ENCODE measurements around the gene MAPKAPK2. TPM values are rescaled to one million over a fixed set of nuclear protein-coding genes. Genes with fewer than 3 reads are reported as not detected.
A peak's percentile ranks its signal among the peaks of the same experiment; 100 is the strongest.

The MAPKAPK2 gene
- total and polyA plus RNA-seq, 2 donors (not counting 1 experiment from before 2014, with no cell fraction given), result 60.3 to 85.8 TPM

DNA sequence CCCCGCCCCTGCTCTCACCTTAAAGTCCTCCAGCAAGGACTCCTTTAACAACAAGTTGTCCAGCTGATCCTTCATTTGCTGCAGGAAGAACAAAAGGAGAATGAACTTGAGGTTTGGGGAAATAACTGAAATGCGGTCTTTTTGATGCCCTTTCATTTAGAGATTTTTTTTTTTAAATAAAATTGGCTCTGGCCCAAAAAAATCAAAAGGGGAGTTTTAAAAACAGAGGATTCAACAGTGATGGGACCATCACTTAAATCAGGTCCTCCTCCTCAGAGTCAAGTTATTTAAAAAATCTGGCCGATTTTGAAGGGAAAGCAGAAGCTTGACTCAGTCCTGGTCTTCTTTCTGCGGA is 86.6 kb downstream of the MAPKAPK2 start:
- H3K4me2 ChIP-seq (replicated peaks; ENCODE audit: low read depth, low read length, poor library complexity, severe bottlenecking), result peak overlapping the region; percentile 10
- CTCF ChIA-PET, result interaction anchor here (1.6 to 10.9 kb wide), 10 partner anchors 11 to 141 kb away, joined by 3 to 81 read pairs (median 10); no protein-coding TSS in a partner anchor
- peaks cover 82% of the 10 kb centered on the region for H3K4me1 Mint-ChIP-seq
- H3K9me3 Mint-ChIP-seq (ENCODE audit: insufficient read depth), result no peaks in the 10 kb centered on the region
- H3K27ac ChIP-seq (ENCODE audit: low read length in 2 of 2), result no peak overlapping the region
- H4K20me1 ChIP-seq (ENCODE audit: control insufficient read depth, insufficient read depth, low read length, poor library complexity, severe bottlenecking), result no peaks in the 10 kb centered on the region
- TF ChIP-seq EZH2 (IDR thresholded peaks at IDR 0.05; ENCODE audit: borderline replicate concordance, insufficient read depth, low read depth, low read length, poor library complexity, severe bottlenecking), result no peak
- TF ChIP-seq, protein P1, sequence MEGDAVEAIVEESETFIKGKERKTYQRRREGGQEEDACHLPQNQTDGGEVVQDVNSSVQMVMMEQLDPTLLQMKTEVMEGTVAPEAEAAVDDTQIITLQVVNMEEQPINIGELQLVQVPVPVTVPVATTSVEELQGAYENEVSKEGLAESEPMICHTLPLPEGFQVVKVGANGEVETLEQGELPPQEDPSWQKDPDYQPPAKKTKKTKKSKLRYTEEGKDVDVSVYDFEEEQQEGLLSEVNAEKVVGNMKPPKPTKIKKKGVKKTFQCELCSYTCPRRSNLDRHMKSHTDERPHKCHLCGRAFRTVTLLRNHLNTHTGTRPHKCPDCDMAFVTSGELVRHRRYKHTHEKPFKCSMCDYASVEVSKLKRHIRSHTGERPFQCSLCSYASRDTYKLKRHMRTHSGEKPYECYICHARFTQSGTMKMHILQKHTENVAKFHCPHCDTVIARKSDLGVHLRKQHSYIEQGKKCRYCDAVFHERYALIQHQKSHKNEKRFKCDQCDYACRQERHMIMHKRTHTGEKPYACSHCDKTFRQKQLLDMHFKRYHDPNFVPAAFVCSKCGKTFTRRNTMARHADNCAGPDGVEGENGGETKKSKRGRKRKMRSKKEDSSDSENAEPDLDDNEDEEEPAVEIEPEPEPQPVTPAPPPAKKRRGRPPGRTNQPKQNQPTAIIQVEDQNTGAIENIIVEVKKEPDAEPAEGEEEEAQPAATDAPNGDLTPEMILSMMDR (IDR thresholded peaks at IDR 0.05), result no peak
- no peak overlapping the region for H3K27ac Mint-ChIP-seq
- peak overlapping the region; percentile 80 for H3K4me3 Mint-ChIP-seq
- peaks cover 65 to 75% of the 10 kb centered on the region in 2 donors for H3K4me1 ChIP-seq (ENCODE audit: control insufficient read depth in 2 of 2, insufficient read depth in 2 of 2, low read length in 2 of 2)
- H3K9ac ChIP-seq (ENCODE audit: low read length), result no peak overlapping the region
- ATAC-seq (ENCODE audit: low read depth) (no peak), DNase-seq (no peak)
- H3K36me3 ChIP-seq (replicated peaks in 1 of 2; ENCODE audit: control extremely low read depth in 1 of 2, control insufficient read depth in 1 of 2, extremely low read depth in 1 of 2, insufficient read depth in 2 of 2, low read length in 1 of 2), result no peaks in the 10 kb centered on the region
- H2AFZ ChIP-seq (ENCODE audit: insufficient read depth, low read depth, low read length, poor library complexity, severe bottlenecking), result no peak overlapping the region
- no peaks in the 10 kb centered on the region for H3K9me3 ChIP-seq (ENCODE audit: control extremely low read depth in 1 of 3, control insufficient read depth in 2 of 3, insufficient read depth in 1 of 3, low read length in 2 of 3)
- H3K27me3 ChIP-seq (replicated peaks in 1 of 4; ENCODE audit: control extremely low read depth in 1 of 4, control insufficient read depth in 3 of 4, insufficient read depth in 4 of 4, low read length in 3 of 4), result peaks cover 0 to 2% (median 0%) of the 10 kb centered on the region in 4 experiments
- H3K27me3 Mint-ChIP-seq, result no peaks in the 10 kb centered on the region
- H3K79me2 ChIP-seq (ENCODE audit: control insufficient read depth, insufficient read depth, low read length), result no peaks in the 10 kb centered on the region
- intact Hi-C loops (cut with micrococcal nuclease), result loop anchor here (2.0 kb wide), 4 partner anchors 13 to 37 kb away; no protein-coding TSS in a partner anchor
- H3K4me3 ChIP-seq (ENCODE audit: control extremely low read depth in 1 of 5, extremely low read depth in 1 of 5, insufficient read depth in 1 of 5, low read depth in 2 of 5, low read length in 4 of 5), result no peak overlapping the region
- 45% methylated on average over 2 of the region's 4 CpGs for WGBS (ENCODE audit: insufficient coverage)
- POLR2A ChIA-PET, result interaction anchor here (0.5 to 2.5 kb wide), 6 partner anchors 10 to 92 kb away, joined by 3 to 10 read pairs (median 4); no protein-coding TSS in a partner anchor

DNA sequence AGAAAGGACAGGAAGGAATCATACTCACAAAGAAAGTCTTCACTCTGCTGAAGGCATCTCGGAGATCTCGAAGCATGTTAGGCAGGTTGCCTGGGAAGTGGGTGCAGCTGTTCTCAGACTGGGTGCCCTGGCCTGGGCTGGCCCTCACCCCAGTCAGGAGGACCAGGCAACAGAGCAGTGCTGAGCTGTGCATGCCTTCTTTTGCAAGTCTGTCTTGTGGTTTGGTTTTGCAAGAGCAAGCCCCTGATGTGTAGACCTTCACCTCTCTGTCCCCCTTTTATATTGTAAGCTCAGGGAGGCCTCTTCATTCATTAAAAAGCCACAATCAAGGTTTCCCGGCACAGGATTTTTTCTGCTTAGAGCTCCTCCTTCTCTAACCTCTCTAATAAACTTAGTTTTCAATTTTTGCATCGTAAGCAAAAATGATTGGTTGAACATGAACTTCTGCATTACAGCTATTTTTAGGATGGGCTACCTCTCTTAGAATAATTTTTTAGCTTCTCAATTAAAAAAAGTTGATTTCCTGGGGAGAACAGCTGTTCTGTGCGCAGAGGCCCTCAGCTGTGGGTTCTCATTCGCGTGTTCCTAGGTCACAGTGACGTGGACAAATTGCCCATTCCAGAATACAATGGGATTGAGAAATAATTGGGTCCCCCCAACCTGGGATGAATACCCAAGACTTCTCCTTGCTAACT is 87.7 kb downstream of the MAPKAPK2 start, which contains the start of gene IL10:
IL10 (minus strand) TSS at position 252 of the 695 bp plus-strand sequence; CDS start at position 193, 59 bp downstream.
- no peak within 1 kb of the TSS for H3K27ac ChIP-seq (ENCODE audit: low read length in 2 of 2)
- 39% methylated on average over 6 of the region's 8 CpGs for WGBS (ENCODE audit: insufficient coverage)
- ATAC-seq (ENCODE audit: low read depth) (peak; percentile 23), DNase-seq (no peak)
- no peak within 1 kb of the TSS for H3K9ac ChIP-seq (ENCODE audit: low read length)
- POLR2A ChIA-PET, result interaction anchor here (1.1 to 2.5 kb wide), 4 partner anchors 10 to 88 kb away, joined by 3 to 10 read pairs (median 6); partner anchors contain the start of gene MAPKAPK2
- peaks cover 0 to 2% (median 0%) of the 10 kb centered on the region in 4 experiments for H3K27me3 ChIP-seq (replicated peaks in 1 of 4; ENCODE audit: control extremely low read depth in 1 of 4, control insufficient read depth in 3 of 4, insufficient read depth in 4 of 4, low read length in 3 of 4)
- H3K4me3 Mint-ChIP-seq, result peak within 1 kb of the TSS; percentile 80
- H4K20me1 ChIP-seq (ENCODE audit: control insufficient read depth, insufficient read depth, low read length, poor library complexity, severe bottlenecking), result no peaks in the 10 kb centered on the region
- H3K4me2 ChIP-seq (replicated peaks; ENCODE audit: low read depth, low read length, poor library complexity, severe bottlenecking), result peak within 1 kb of the TSS; percentile 52
- peak within 1 kb of the TSS; percentile 38 for H3K27ac Mint-ChIP-seq
- CTCF ChIA-PET, result interaction anchor here (0.6 to 10.9 kb wide), 15 partner anchors 10 to 726 kb away, joined by 3 to 81 read pairs (median 4); no protein-coding TSS in a partner anchor
- H3K4me1 Mint-ChIP-seq, result peaks cover 73% of the 10 kb centered on the region
- no peaks in the 10 kb centered on the region for H3K36me3 ChIP-seq (replicated peaks in 1 of 2; ENCODE audit: control extremely low read depth in 1 of 2, control insufficient read depth in 1 of 2, extremely low read depth in 1 of 2, insufficient read depth in 2 of 2, low read length in 1 of 2)
- no peaks in the 10 kb centered on the region for H3K9me3 ChIP-seq (ENCODE audit: control extremely low read depth in 1 of 3, control insufficient read depth in 2 of 3, insufficient read depth in 1 of 3, low read length in 2 of 3)
- TF ChIP-seq, protein P1 (IDR thresholded peaks at IDR 0.05), result no peak
- TF ChIP-seq EZH2 (IDR thresholded peaks at IDR 0.05; ENCODE audit: borderline replicate concordance, insufficient read depth, low read depth, low read length, poor library complexity, severe bottlenecking), result no peak
- H3K27me3 Mint-ChIP-seq, result no peaks in the 10 kb centered on the region
- H2AFZ ChIP-seq (ENCODE audit: insufficient read depth, low read depth, low read length, poor library complexity, severe bottlenecking), result no peak within 1 kb of the TSS
- H3K79me2 ChIP-seq (ENCODE audit: control insufficient read depth, insufficient read depth, low read length), result no peaks in the 10 kb centered on the region
- H3K4me1 ChIP-seq (ENCODE audit: control insufficient read depth in 2 of 2, insufficient read depth in 2 of 2, low read length in 2 of 2), result peaks cover 58 to 67% of the 10 kb centered on the region in 2 donors
- no peaks in the 10 kb centered on the region for H3K9me3 Mint-ChIP-seq (ENCODE audit: insufficient read depth)
- no peak within 1 kb of the TSS for H3K4me3 ChIP-seq (ENCODE audit: control extremely low read depth in 1 of 5, extremely low read depth in 1 of 5, insufficient read depth in 1 of 5, low read depth in 2 of 5, low read length in 4 of 5)
- intact Hi-C loops (cut with micrococcal nuclease), result no loop called here
